Activated CD8-positive, alpha-beta memory T cell treated with anti-CD3 and anti-CD28 coated beads for 1 hour (primary cell): ENCODE data around the gene EMP2.

Source experiments
- DNase-seq, 2 donors: peaks; one replicate each; pipeline ENCODE4 v3.0.0-alpha.2; 2020; ENCODE audit warnings: low read depth in 1 of 2; ENCODE audit errors: extremely low read depth in 1 of 2

Gene EMP2

DNA sequence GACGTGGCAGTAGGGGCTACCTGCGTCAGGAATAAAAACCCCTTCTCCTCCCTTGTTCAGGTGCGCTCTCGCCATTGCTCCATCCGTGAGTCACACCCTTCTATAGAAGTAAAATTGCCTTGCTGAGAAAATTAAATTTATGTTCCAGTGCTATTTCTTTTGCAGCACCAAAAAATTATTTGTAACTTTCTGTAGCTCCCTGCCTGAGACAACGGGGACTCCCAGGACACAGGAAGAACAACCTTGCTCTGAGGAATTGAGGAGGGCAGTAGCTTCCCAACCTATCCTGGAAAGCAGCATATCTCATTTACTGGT, 85.4 kb downstream of the EMP2 start:
- DNase-seq = no peak

DNA sequence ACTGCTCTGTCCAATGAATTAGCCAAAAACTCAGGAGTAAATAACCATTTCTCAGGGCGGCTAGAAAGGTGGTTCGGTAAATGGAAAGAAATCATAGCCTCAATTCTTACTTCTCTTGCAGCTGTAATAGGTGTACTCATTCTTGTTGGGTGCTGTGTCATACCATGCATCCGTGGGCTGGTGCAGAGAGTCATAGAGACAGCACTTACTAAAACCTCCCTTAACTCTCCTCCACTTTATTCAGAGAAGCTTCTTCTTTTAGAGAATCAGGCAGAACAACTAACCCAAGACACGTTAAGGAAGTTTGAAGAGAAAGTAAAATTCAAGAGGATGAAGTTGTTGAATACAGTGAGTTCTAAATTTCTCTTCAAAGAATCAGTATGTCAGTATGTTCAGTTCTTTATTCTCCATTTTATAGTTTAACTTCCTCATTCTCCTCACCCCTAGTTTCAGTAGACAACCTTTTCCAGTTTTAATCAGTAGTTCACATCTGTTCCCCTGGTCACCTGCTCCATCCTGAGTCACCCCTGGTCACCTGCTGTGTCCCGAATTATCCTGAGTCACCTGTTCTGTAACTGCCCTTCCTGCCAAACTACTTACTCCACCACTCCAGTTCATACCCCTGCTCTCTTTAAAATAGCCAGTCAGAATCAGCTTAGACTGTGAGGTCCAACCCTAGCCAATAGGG, 85.9 kb downstream of the EMP2 start:
- DNase-seq = no peak

DNA sequence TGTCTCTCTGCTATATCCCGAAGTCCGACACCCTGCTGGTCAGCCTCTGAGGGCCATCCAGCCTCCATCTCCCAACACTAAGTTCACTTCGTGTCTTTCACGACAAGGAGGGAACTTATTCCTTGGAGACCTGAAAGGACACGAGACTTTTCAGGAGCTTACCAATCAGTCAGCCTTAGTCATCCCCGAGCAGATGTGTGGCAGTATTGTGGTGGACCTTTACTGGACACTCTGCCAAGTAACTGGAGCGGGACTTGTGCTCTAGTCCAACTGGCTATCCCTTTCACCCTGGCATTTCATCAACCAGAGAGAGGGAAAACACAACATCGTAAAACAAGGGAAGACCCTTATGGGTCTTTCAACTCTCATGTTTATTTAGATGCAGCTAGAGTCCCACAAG, 87.1 kb downstream of the EMP2 start:
- no peak for DNase-seq

DNA sequence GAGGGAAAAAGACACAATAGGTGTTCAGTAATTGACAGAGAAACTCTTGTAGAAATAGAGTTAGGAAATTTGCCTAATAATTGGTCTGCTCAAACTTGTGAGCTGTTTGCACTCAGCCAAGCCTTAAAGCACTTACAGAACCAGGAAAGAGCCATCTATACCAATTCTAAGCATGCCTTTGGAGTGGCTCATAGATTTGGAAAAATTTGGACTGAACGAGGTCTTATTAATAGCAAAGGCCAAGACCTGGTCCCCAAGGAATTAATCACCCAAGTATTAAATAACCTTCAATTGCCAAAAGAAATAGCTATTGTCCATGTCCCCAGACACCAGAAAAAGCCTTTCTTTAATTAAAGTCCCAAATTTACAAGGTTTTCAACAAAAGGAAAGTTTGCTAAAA, 90.3 kb downstream of the EMP2 start:
- no peak for DNase-seq

DNA sequence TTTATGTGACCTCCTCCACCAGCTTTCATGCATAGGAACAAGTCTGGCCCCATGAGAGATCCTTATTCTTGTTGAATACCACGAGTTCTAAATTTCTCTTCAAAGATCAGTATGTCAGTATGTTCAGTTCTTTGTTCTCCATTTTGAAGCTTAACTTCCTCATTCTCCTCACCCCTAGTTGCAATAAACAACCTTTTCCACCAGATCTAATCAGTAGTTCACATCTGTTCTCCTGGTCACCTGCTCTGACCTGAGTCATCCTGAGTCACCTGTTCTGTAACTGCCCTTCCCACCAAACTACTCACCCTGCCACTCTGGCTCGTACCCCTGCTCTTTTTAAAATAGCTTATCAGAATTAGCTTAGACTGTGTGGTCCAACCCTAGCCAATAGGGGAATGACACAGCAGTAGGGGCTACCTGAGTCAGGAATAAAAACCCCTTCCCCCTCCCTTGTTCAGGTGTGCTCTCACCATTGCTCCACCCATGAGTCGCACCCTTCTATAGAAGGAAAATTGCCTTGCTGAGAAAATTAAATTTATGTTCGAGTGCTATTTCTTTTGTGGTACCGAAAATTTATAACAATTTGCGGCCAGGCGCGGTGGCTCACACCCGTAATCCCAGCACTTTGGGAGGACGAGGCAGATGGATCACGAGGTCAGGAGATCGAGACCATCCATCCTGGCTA, 94.6 kb downstream of the EMP2 start:
- DNase-seq = no peak

DNA sequence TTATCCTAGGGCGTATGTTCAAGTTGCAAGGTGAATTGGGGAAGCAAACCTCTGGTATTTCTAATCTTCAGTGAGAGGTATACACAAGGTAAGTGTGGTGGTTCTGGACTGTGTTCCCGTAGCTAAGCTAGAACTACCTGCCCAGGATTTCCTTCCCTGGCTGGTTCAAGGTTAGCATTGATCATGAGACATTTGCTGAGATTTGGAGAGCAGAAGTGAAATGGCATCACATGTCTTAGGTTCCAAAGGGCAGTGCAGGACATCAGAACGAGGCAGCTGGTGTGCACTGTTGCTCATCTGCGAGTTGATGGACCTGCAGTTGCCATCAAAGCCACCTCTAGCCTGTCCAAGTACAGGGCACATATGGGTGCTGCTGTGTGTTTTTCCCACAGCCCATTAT, 95.2 kb downstream of the EMP2 start:
- DNase-seq = no peak

DNA sequence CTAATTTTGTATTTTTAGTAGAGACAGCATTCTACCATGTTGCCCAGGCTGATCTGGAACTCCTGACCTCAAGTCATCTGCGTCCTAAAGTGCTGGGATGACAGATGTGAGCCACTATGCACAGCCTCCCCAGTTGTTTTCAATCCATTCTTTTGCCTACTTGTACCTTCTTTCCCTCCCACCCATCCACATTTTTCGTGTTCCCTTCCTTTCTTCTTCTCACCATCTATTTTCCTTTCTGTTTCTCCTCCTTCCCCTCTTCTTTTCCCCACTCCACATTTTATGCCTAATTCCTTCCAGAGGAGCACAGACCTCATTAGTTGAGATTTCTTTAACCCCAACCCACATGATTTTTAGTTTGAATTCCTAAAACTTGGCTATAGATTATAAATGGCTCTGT, 100.2 kb downstream of the EMP2 start:
- DNase-seq = no peak
